ENCODE data around the gene CLECL1. TPM values are rescaled to one million over a fixed set of nuclear protein-coding genes. Genes with fewer than 3 reads are reported as not detected.

The CLECL1 gene
- total and polyA plus RNA-seq, 9 of the 15 experiments (the other 6 are each of a cell fraction or from before 2014, with no cell fraction given): 0.13 to 0.25 TPM; not detected in 7

GRCh38 chr12:9673404-9674225 is 59.3 kb downstream of the CLECL1 start (continued):
- TF ChIP-seq ZNF318 (IDR thresholded peaks at IDR 0.05; ENCODE audit: borderline replicate concordance in 1 of 2, low read depth in 1 of 2) (no peak), NRF1 (conservative IDR thresholded peaks at IDR 0.05 in 1 of 2, IDR thresholded peaks at IDR 0.05 in 1 of 2) (no peak), MITF (IDR thresholded peaks at IDR 0.05) (no peak), ZNF263 (CRISPR knock-in tag; IDR thresholded peaks at IDR 0.05; ENCODE audit: borderline replicate concordance) (no peak), GABPA (tag; conservative IDR thresholded peaks at IDR 0.05; ENCODE audit: low read depth) (no peak), ZNF717 (CRISPR knock-in tag; IDR thresholded peaks at IDR 0.05) (no peak), ZNF764 (CRISPR knock-in tag; IDR thresholded peaks at IDR 0.05; ENCODE audit: low read depth) (no peak)
- TF ChIP-seq, protein P1, sequence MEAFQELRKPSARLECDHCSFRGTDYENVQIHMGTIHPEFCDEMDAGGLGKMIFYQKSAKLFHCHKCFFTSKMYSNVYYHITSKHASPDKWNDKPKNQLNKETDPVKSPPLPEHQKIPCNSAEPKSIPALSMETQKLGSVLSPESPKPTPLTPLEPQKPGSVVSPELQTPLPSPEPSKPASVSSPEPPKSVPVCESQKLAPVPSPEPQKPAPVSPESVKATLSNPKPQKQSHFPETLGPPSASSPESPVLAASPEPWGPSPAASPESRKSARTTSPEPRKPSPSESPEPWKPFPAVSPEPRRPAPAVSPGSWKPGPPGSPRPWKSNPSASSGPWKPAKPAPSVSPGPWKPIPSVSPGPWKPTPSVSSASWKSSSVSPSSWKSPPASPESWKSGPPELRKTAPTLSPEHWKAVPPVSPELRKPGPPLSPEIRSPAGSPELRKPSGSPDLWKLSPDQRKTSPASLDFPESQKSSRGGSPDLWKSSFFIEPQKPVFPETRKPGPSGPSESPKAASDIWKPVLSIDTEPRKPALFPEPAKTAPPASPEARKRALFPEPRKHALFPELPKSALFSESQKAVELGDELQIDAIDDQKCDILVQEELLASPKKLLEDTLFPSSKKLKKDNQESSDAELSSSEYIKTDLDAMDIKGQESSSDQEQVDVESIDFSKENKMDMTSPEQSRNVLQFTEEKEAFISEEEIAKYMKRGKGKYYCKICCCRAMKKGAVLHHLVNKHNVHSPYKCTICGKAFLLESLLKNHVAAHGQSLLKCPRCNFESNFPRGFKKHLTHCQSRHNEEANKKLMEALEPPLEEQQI (IDR thresholded peaks at IDR 0.05): no peak
- TF ChIP-seq, protein P2, sequence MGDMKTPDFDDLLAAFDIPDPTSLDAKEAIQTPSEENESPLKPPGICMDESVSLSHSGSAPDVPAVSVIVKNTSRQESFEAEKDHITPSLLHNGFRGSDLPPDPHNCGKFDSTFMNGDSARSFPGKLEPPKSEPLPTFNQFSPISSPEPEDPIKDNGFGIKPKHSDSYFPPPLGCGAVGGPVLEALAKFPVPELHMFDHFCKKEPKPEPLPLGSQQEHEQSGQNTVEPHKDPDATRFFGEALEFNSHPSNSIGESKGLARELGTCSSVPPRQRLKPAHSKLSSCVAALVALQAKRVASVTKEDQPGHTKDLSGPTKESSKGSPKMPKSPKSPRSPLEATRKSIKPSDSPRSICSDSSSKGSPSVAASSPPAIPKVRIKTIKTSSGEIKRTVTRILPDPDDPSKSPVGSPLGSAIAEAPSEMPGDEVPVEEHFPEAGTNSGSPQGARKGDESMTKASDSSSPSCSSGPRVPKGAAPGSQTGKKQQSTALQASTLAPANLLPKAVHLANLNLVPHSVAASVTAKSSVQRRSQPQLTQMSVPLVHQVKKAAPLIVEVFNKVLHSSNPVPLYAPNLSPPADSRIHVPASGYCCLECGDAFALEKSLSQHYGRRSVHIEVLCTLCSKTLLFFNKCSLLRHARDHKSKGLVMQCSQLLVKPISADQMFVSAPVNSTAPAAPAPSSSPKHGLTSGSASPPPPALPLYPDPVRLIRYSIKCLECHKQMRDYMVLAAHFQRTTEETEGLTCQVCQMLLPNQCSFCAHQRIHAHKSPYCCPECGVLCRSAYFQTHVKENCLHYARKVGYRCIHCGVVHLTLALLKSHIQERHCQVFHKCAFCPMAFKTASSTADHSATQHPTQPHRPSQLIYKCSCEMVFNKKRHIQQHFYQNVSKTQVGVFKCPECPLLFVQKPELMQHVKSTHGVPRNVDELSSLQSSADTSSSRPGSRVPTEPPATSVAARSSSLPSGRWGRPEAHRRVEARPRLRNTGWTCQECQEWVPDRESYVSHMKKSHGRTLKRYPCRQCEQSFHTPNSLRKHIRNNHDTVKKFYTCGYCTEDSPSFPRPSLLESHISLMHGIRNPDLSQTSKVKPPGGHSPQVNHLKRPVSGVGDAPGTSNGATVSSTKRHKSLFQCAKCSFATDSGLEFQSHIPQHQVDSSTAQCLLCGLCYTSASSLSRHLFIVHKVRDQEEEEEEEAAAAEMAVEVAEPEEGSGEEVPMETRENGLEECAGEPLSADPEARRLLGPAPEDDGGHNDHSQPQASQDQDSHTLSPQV (IDR thresholded peaks at IDR 0.05): no peak; the same call in 1 of the 2 replicates
